Endothelial cell (in vitro differentiated cells): ENCODE measurements around the gene TENT4A. TPM values are rescaled to one million over a fixed set of nuclear protein-coding genes. Genes with fewer than 3 reads are reported as not detected.

ENCODE experiments used
- DNase-seq: peaks from one replicate; pipeline ENCODE4 v3.0.0; 2021; ENCODE audit warnings: low spot score
- H3K27ac Mint-ChIP-seq: one replicate; pipeline ENCODE4 v1.8.0; 2021; ENCODE audit warnings: mixed read lengths, inconsistent platforms; ENCODE audit not compliant: unreplicated experiment
- H3K27me3 Mint-ChIP-seq: one replicate; pipeline ENCODE4 v1.8.0; 2021; ENCODE audit warnings: mild to moderate bottlenecking, moderate library complexity, mixed read lengths, inconsistent platforms; ENCODE audit not compliant: unreplicated experiment
- H3K36me3 Mint-ChIP-seq: one replicate; pipeline ENCODE4 v1.8.0; 2021; ENCODE audit warnings: mild to moderate bottlenecking, low read depth, mixed read lengths, inconsistent platforms; ENCODE audit not compliant: unreplicated experiment
- H3K4me1 Mint-ChIP-seq: one replicate; pipeline ENCODE4 v1.8.0; 2021; ENCODE audit warnings: mild to moderate bottlenecking, mixed read lengths, inconsistent platforms; ENCODE audit not compliant: unreplicated experiment
- H3K4me3 Mint-ChIP-seq: one replicate; pipeline ENCODE4 v1.8.0; 2021; ENCODE audit warnings: mild to moderate bottlenecking, mixed read lengths, inconsistent platforms; ENCODE audit not compliant: unreplicated experiment
- H3K9me3 Mint-ChIP-seq: one replicate; pipeline ENCODE4 v1.8.0; 2021; ENCODE audit warnings: mixed read lengths, inconsistent platforms; ENCODE audit not compliant: unreplicated experiment
- CTCF ChIP-seq: fragments of 200-600 bp; sonication (generic); IDR thresholded peaks from one replicate; pipeline ENCODE4 v1.5.0; 2021; ENCODE audit warnings: antibody characterized with exemption; ENCODE audit not compliant: unreplicated experiment
- total RNA-seq: library from RNA; stranded (reverse); fragmentation: NEBNext Ultra II Directional; extraction: Animal tissue kit (Norgen Biotek cat#: 25700); gene quantifications from one replicate; pipeline ENCODE4 v1.2.1, GENCODE V29; 2021; ENCODE audit not compliant: unreplicated experiment

The TENT4A gene
- total RNA-seq, 1 donor from 2014 or later: 24.7 TPM

GRCh38 chr5:6792911-6793471, 79.8 kb downstream of the TENT4A start:
- no peak for TF ChIP-seq CTCF
- Mint-ChIP-seq H3K4me1 (peaks cover 15% of the 10 kb centered on the region), H3K9me3 (no peaks in the 10 kb centered on the region), H3K36me3 (no peaks in the 10 kb centered on the region), H3K27me3 (peaks cover 9% of the 10 kb centered on the region), H3K27ac (no peak overlapping the region), H3K4me3 (no peak overlapping the region)
- no peak for DNase-seq

DNA sequence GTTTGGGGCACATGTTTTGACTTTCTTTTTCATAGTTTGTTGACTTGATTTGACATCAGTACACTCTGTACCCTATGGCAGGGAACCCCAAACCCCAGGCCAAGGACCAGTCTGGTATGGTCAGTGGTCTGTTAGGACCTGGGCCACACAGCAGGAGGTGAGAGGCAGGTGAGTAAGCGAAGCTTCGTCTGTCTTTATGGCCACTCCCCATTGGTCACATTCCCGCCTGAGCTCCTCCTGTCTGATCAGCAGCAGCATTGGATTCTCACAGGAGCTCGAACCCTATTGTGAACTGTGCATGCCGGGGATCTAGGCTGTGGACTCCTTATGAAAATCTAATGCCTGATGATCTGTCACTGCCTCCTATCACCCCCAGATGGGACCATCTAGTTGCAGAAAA, 88.0 kb downstream of the TENT4A start:
- Mint-ChIP-seq H3K4me3 (no peak overlapping the region), H3K9me3 (no peaks in the 10 kb centered on the region), H3K36me3 (no peaks in the 10 kb centered on the region), H3K4me1 (no peaks in the 10 kb centered on the region), H3K27ac (no peak overlapping the region), H3K27me3 (peaks cover 3% of the 10 kb centered on the region)
- TF ChIP-seq CTCF: no peak
- DNase-seq: no peak

GRCh38 chr5:6803981-6804550, 90.8 kb downstream of the TENT4A start:
- no peaks in the 10 kb centered on the region for H3K36me3 Mint-ChIP-seq
- H3K9me3 Mint-ChIP-seq: no peaks in the 10 kb centered on the region
- DNase-seq: no peak
- H3K4me1 Mint-ChIP-seq: no peaks in the 10 kb centered on the region
- no peaks in the 10 kb centered on the region for H3K27me3 Mint-ChIP-seq
- TF ChIP-seq CTCF: no peak
- H3K4me3 Mint-ChIP-seq: no peak overlapping the region
- H3K27ac Mint-ChIP-seq: no peak overlapping the region

GRCh38 chr5:6804766-6805501, 91.7 kb downstream of the TENT4A start:
- no peaks in the 10 kb centered on the region for H3K4me1 Mint-ChIP-seq
- no peak overlapping the region for H3K27ac Mint-ChIP-seq
- no peaks in the 10 kb centered on the region for H3K9me3 Mint-ChIP-seq
- no peaks in the 10 kb centered on the region for H3K27me3 Mint-ChIP-seq
- no peaks in the 10 kb centered on the region for H3K36me3 Mint-ChIP-seq
- DNase-seq: no peak
- no peak overlapping the region for H3K4me3 Mint-ChIP-seq
- no peak for TF ChIP-seq CTCF

DNA sequence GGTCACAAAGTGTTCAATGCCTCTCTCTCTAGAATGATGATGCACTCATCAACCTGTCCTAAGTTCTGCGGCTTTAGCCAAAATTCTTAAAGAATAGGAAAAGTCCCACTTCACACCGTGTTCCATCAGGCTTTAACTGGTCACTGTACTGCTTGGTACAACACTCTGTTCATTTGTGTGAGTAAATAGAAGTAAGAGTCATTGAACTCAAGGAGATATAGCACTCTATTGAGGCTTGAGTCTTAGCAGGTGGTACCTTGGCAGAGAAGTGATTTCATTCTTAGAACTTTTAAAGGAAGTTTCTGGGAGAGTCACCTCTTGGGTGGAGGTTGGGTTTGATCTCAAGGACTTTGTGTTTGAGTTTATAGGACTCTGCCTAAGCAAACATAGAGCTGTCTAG, 92.6 kb downstream of the TENT4A start:
- no peaks in the 10 kb centered on the region for H3K9me3 Mint-ChIP-seq
- DNase-seq: no peak
- no peak overlapping the region for H3K4me3 Mint-ChIP-seq
- H3K27me3 Mint-ChIP-seq: no peaks in the 10 kb centered on the region
- H3K36me3 Mint-ChIP-seq: no peaks in the 10 kb centered on the region
- H3K27ac Mint-ChIP-seq: no peak overlapping the region
- H3K4me1 Mint-ChIP-seq: no peaks in the 10 kb centered on the region
- no peak for TF ChIP-seq CTCF
